Neural cell (in vitro differentiated cells): Measurements from ENCODE around the gene THRB.

Experiments
- CTCF ChIP-seq: fragments of 450-650 bp; IDR thresholded peaks from 2 replicates; pipeline ENCODE4 v1.5.1; 2014; ENCODE audit warnings: antibody characterized with exemption, mild to moderate bottlenecking, moderate library complexity; ENCODE audit not compliant: poor library complexity, severe bottlenecking
- EP300 ChIP-seq: fragments of 450-650 bp; conservative IDR thresholded peaks from 2 replicates; pipeline ENCODE4 v1.6.1; 2014; ENCODE audit warnings: antibody characterized with exemption, mild to moderate bottlenecking, moderate library complexity; ENCODE audit not compliant: poor library complexity, severe bottlenecking
- EZH2 ChIP-seq: fragments of 200-600, 300-800 bp; shearing (Covaris generic), sonication (generic); IDR thresholded peaks from 2 replicates; pipeline ENCODE4 v1.6.1; 2014; ENCODE audit warnings: antibody characterized with exemption, low read length, borderline replicate concordance, mild to moderate bottlenecking; ENCODE audit not compliant: insufficient read depth, poor library complexity, severe bottlenecking
- MXI1 ChIP-seq: fragments of 450-650 bp; conservative IDR thresholded peaks from 2 replicates; pipeline ENCODE4 v1.6.1; 2014; ENCODE audit warnings: antibody characterized with exemption, mild to moderate bottlenecking; ENCODE audit not compliant: poor library complexity, severe bottlenecking
- POLR2AphosphoS5 ChIP-seq: IDR thresholded peaks from 2 replicates; pipeline ENCODE4 v1.6.1; 2012
- SMC3 ChIP-seq: fragments of 450-650 bp; conservative IDR thresholded peaks from 2 replicates; pipeline ENCODE4 v1.6.1; 2014; ENCODE audit warnings: antibody characterized with exemption, mild to moderate bottlenecking, moderate library complexity; ENCODE audit not compliant: poor library complexity
- TAF1 ChIP-seq: IDR thresholded peaks from 2 replicates; pipeline ENCODE4 v1.6.1; 2012; ENCODE audit warnings: low read depth
- TF ChIP-seq, protein P1 (sequence below): IDR thresholded peaks from 2 replicates; pipeline ENCODE4 v1.6.1; 2012; ENCODE audit warnings: borderline replicate concordance

DNA sequence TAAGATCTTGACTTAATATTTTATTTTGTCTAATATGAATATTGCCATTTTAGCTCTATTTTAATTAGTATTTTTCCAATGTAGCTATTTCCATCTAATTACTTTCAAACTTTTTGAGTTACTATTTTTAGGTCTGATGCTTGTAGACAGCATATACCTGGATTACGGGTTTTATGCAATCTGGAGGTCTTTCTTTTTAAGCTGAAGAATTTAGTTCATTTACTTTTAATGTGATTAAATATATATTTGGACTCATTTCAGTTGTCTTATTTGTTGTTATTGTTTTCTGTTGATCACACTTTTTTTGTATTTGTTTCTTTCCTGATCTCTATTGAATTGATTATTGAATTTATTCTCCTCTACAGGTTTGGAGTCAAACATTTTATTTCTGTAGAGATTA, 30.3 kb downstream of the THRB start:
- TF ChIP-seq EZH2 (no peak), MXI1 (no peak), CTCF (no peak), POLR2AphosphoS5 (no peak), EP300 (no peak), TAF1 (no peak), SMC3 (no peak)
- TF ChIP-seq, protein P1, sequence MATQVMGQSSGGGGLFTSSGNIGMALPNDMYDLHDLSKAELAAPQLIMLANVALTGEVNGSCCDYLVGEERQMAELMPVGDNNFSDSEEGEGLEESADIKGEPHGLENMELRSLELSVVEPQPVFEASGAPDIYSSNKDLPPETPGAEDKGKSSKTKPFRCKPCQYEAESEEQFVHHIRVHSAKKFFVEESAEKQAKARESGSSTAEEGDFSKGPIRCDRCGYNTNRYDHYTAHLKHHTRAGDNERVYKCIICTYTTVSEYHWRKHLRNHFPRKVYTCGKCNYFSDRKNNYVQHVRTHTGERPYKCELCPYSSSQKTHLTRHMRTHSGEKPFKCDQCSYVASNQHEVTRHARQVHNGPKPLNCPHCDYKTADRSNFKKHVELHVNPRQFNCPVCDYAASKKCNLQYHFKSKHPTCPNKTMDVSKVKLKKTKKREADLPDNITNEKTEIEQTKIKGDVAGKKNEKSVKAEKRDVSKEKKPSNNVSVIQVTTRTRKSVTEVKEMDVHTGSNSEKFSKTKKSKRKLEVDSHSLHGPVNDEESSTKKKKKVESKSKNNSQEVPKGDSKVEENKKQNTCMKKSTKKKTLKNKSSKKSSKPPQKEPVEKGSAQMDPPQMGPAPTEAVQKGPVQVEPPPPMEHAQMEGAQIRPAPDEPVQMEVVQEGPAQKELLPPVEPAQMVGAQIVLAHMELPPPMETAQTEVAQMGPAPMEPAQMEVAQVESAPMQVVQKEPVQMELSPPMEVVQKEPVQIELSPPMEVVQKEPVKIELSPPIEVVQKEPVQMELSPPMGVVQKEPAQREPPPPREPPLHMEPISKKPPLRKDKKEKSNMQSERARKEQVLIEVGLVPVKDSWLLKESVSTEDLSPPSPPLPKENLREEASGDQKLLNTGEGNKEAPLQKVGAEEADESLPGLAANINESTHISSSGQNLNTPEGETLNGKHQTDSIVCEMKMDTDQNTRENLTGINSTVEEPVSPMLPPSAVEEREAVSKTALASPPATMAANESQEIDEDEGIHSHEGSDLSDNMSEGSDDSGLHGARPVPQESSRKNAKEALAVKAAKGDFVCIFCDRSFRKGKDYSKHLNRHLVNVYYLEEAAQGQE: no peak
